ENCODE data around the gene TWIST2. TPM values are rescaled to one million over a fixed set of nuclear protein-coding genes. Genes with fewer than 3 reads are reported as not detected.

Gene TWIST2
- polyA plus RNA-seq, 3 donors, result 3.4 to 99.9 (median 63.3) TPM

- WGBS, 3 donors, result 93 to 98% (median 95%) methylated on average over 5 of the region's 5 CpGs
- no peak overlapping the region for H3K27ac ChIP-seq (ENCODE audit: low read depth, low read length)
These were observed 59.9 kb downstream of the TWIST2 start for GRCh38 chr2:238907717-238908173.

GRCh38 chr2:238908960-238909951 lies 61.4 kb downstream of the TWIST2 start:
- 38 to 54% (median 54%) methylated on average over 43 of the region's 43 CpGs for WGBS, 3 donors
- H3K27ac ChIP-seq (ENCODE audit: low read depth, low read length), result no peak overlapping the region

DNA sequence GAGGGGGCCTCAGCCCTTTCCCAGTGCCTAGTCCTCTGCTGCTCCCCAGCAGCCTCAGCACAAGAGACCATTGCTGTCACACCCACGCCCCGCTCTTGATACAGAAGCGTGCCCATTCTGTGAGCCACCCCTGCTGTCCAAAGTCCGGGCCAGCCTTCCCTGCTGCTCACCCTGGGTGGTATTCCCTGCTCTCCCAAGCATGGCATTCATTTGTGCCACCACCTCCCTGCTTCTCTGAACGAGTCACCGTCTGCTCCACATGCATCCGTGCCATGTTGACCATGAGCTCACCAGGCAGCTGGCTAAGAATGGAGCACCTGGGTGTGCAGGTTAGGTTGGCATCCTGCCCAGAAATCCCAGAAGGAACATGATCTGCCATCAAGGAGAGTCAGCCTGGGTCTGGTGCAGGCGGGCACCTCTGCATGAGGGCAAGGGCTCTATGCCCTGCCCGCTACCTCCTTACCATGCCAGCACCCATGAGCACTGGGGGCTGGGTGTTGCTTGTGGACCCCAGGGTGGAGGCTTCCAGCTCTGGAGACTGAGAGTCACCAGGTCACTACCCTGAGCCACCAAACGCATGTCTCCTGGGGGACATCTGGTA lies 63.0 kb downstream of the TWIST2 start:
- WGBS, 3 donors, result 72 to 92% (median 79%) methylated on average over 10 of the region's 10 CpGs
- H3K27ac ChIP-seq (ENCODE audit: low read depth, low read length), result no peak overlapping the region

DNA sequence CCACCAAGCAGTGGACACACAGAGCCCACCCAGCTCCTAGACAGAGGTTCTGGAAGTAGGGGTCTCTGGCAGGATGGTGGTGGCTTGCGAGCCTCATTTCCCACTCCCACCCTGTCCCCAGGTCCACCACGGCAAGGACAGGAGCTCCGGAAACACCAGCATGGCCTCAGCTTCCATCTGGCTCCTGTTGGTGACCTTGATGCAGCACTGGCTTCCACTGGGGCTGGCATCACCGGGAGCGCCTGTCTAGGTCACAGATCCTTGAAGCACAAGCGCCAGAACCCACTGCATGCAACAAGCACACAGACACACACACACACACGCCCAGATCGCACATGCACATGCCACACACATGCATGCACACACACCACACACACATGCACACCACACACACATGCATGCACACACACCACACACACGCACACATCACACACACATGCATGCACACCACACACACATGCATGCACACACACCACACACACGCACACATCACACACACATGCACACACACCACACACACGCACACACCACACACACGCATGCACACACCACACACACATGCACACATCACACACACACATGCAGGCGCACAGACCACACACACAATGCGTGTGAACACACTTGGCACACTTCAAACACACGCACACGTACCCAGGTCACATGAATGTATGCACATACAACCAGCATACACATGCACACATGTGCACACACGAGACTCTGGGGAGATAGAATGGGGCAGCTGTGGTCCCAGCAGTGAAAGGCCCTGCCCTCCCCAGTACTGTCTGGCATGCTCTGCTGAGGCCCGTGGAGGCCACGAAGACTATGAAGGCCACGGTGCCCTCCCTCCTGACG lies 63.7 kb downstream of the TWIST2 start:
- no peak overlapping the region for H3K27ac ChIP-seq (ENCODE audit: low read depth, low read length)
- 77 to 89% (median 87%) methylated on average over 20 to 21 of the region's 21 CpGs for WGBS, 3 donors

DNA sequence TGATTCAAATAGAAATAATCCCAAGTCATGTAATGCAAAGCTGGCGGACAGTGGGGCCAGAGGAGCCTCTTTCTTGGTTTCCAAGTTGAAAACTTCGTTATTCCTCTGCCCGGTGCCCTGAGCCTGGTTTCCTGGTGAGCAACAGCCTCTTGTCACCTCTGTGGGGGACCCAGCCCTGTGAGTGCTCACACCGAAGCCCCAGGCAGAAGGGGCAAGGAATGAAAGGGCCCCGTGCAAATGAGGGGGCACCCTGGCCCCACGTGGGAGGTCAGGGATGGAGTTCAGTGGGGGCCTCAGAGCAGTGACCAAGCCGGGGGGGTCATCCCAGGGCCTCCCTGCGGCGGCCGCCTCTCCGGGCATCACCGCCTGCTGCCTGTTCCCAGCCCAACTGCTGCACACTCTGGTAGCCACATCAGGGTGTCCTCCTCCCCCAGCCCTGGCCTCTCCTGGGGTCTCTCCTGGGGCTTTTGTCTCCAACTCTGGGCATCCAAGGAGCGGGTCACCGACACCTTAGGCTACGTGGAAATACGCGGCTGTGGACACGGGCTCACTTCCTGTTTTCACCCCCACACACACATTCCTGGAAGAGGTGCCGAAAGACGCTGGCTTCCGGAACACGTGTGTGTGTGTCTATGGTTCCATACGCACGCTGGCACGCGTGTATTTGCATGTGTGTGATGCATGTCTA lies 64.5 kb downstream of the TWIST2 start:
- 68 to 82% (median 80%) methylated on average over 25 to 26 of the region's 26 CpGs for WGBS, 3 donors
- H3K27ac ChIP-seq (ENCODE audit: low read depth, low read length), result no peak overlapping the region

GRCh38 chr2:238912916-238913875 lies 65.3 kb downstream of the TWIST2 start:
- H3K27ac ChIP-seq (ENCODE audit: low read depth, low read length), result no peak overlapping the region
- WGBS, 3 donors, result 62 to 81% (median 78%) methylated on average over 19 to 20 of the region's 20 CpGs

DNA sequence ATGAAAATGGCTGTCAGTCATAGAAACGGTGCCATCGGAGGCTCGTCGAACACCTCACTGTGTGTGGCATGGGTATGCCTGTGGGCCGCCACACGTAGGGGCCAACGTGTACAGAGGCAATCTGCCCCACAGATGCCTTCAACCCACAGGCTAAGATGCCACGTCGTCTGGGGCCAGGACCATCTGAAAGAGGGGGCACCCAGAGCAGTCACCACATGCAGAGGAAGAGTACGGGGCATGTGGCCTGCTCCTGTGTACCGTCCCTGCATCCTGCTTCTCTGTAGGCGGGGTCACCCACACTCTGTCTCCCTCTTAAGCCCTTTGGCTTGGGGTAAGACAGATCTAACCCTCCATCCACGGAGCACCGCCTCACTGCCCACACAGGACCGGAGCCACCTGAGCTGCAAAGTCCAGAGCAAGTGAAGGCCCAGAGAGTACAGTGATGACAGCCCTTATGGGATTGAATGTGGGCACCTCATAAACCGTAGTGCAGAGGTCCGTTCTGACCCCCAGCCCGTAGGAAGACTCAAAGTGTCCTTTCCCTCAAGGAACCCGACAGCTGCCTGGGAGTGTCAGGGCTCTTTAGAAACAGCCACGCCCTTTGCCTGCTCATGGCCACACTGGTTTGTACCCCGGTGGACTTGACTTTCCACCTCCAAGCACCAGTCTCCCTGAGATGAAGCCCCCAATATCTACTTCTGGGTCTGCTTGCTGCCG lies 66.2 kb downstream of the TWIST2 start:
- 82 to 92% (median 92%) methylated on average over 19 to 22 of the region's 22 CpGs for WGBS, 3 donors
- H3K27ac ChIP-seq (ENCODE audit: low read depth, low read length), result no peak overlapping the region

GRCh38 chr2:238914648-238915015 lies 66.7 kb downstream of the TWIST2 start:
- H3K27ac ChIP-seq (ENCODE audit: low read depth, low read length), result no peak overlapping the region
- 66 to 87% (median 83%) methylated on average over 11 of the region's 11 CpGs for WGBS, 3 donors

DNA sequence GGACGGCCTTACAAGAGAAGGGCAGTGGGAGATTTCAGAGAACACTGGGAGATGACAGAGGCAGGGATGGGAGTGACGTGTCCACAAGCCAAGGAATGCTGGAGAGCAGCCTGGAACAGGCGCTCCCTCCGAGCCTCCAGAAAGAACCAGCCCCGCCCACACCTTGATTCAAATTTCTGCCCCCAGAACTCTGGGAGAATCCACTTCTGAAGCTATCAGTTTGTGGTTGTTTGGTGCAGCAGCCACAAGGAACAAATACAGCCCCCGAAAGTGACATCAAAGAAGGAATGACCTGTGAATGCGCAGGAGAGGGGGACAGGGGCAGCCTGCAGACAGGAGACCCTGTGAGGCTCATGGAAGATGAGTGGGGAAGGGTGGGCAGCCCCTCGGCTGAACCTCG lies 67.3 kb downstream of the TWIST2 start:
- H3K27ac ChIP-seq (ENCODE audit: low read depth, low read length), result no peak overlapping the region
- WGBS, 3 donors, result 79 to 80% (median 79%) methylated on average over 9 of the region's 9 CpGs

DNA sequence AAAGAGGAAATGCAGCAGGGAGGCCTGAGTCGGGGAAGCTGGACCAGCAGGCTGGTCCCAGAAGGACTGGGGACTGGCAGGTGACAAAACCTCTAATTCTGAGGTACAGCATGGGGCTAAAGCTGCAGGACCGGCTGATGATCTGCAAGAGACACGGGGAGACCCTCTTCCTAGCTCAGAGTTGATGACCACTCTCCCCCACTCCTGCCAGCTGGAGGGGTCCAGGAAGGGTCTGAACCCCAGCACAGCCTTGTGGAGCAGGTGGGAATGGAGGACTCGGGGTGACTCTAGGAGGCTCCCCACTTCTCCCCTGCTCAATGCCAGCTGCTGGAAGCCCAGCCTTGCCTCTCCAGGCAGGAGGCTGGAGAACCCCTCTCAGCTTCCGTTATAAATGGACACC lies 67.7 kb downstream of the TWIST2 start:
- WGBS, 3 donors, result 75 to 84% (median 79%) methylated on average over 5 of the region's 5 CpGs
- no peak overlapping the region for H3K27ac ChIP-seq (ENCODE audit: low read depth, low read length)

- H3K27ac ChIP-seq (ENCODE audit: low read depth, low read length), result no peak overlapping the region
- 74 to 80% (median 79%) methylated on average over 14 to 16 of the region's 16 CpGs for WGBS, 3 donors
These were observed 68.4 kb downstream of the TWIST2 start for GRCh38 chr2:238916176-238916874.

- WGBS, 3 donors, result 72 to 84% (median 82%) methylated on average over 14 of the region's 14 CpGs
These were observed 69.1 kb downstream of the TWIST2 start for GRCh38 chr2:238916875-238917590.

GRCh38 chr2:238919307-238919706 lies 71.4 kb downstream of the TWIST2 start:
- 71 to 80% (median 74%) methylated on average over 11 of the region's 11 CpGs for WGBS, 3 donors

More at GRCh38 chr2:238916875-238917590, 69.1 kb downstream of the TWIST2 start:
- no peak overlapping the region for H3K27ac ChIP-seq (ENCODE audit: low read depth, low read length)

DNA sequence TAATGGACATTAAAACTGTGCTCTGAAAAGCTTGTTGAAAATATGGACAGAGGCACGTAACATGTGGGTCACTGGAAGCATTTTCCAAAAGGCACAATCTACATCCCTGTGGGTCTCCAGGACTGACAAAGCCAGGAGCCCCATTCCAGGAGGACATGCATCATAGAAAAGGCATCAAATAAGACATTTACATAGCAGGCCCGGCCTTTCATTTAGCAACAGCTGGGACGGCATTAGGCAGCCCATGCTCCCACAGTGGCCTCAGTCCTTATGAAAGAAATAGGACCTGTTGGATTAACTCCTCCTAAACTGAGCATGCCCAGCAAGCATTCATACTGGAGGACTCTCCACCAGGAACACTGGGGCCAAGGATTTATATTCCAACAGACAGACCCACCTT lies 72.2 kb downstream of the TWIST2 start:
- WGBS, 3 donors, result 72 to 86% (median 85%) methylated on average over 3 of the region's 3 CpGs

More at GRCh38 chr2:238919307-238919706, 71.4 kb downstream of the TWIST2 start:
- H3K27ac ChIP-seq (ENCODE audit: low read depth, low read length), result no peak overlapping the region

DNA sequence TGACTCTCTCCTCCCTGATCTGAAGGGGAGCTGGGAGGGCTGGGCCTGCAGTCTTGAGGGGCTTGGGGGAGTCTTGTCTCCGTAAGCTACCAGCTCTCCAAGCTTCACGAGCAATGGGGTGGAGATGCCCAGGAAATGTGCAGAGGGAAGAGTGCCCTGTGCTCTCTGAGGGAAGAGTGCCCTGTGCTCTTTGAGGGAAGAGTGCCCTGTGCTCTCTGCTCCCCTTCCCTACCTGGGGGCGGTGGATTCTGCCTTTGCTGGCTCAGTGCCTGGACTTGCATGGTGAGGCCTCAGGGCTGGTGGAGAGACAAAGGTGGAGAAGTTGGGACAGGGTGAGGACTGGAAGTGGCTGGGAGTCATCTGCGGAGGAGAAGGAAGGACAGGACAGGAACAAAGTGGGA lies 72.7 kb downstream of the TWIST2 start:
- 84 to 94% (median 85%) methylated on average over 4 of the region's 4 CpGs for WGBS, 3 donors

More for the DNA sequence above, 72.2 kb downstream of the TWIST2 start:
- H3K27ac ChIP-seq (ENCODE audit: low read depth, low read length), result no peak overlapping the region

More for the DNA sequence above, 72.7 kb downstream of the TWIST2 start:
- no peak overlapping the region for H3K27ac ChIP-seq (ENCODE audit: low read depth, low read length)
